Upper lobe of left lung (tissue), 4 donors: ENCODE measurements around the gene OGFOD2.
A peak's percentile ranks its signal among the peaks of the same experiment; 100 is the strongest.

ENCODE experiments used
- EP300 ChIP-seq, 4 donors: sonication (generic); formaldehyde crosslinking; IDR thresholded peaks; one replicate each; pipeline ENCODE4 v1.5.1; 2017; ENCODE audit warnings: antibody characterized with exemption in 4 of 4, control low read depth in 2 of 4
- POLR2A ChIP-seq, 4 donors: fragments of 450-650 bp; IDR thresholded peaks; one replicate each; pipeline ENCODE4 v1.5.1; 2016 to 2017; ENCODE audit warnings: antibody characterized with exemption in 4 of 4, mild to moderate bottlenecking in 2 of 4
- POLR2AphosphoS5 ChIP-seq, 2 donors: sonication (generic); formaldehyde crosslinking; IDR thresholded peaks; one replicate each; pipeline ENCODE4 v1.5.1; 2017; ENCODE audit warnings: antibody characterized with exemption in 2 of 2
- TF ChIP-seq, protein P1 (sequence below), 6 experiments: fragments of 450-650 bp in 4 of 6; fragments of 200-600 bp in 2 of 6; sonication (generic) in 2 of 6; IDR thresholded peaks; one replicate each; pipeline ENCODE4 v1.5.1; 2016 to 2019; ENCODE audit warnings: antibody characterized with exemption in 6 of 6

GRCh38 chr12:122947352-122947792 lies 27.7 kb upstream of the OGFOD2 start:
- TF ChIP-seq, protein P1, sequence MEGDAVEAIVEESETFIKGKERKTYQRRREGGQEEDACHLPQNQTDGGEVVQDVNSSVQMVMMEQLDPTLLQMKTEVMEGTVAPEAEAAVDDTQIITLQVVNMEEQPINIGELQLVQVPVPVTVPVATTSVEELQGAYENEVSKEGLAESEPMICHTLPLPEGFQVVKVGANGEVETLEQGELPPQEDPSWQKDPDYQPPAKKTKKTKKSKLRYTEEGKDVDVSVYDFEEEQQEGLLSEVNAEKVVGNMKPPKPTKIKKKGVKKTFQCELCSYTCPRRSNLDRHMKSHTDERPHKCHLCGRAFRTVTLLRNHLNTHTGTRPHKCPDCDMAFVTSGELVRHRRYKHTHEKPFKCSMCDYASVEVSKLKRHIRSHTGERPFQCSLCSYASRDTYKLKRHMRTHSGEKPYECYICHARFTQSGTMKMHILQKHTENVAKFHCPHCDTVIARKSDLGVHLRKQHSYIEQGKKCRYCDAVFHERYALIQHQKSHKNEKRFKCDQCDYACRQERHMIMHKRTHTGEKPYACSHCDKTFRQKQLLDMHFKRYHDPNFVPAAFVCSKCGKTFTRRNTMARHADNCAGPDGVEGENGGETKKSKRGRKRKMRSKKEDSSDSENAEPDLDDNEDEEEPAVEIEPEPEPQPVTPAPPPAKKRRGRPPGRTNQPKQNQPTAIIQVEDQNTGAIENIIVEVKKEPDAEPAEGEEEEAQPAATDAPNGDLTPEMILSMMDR (IDR thresholded peaks at IDR 0.05) = peak; percentile 22 to 64 (median 43)
- TF ChIP-seq POLR2A (IDR thresholded peaks at IDR 0.05) = no peak
- peak in 1 of 2 donors; percentile 35 for TF ChIP-seq POLR2AphosphoS5 (IDR thresholded peaks at IDR 0.05)
- peak in 1 of 4 donors; percentile 18 for TF ChIP-seq EP300 (IDR thresholded peaks at IDR 0.05)
